ENCODE results near the gene ZNF436.

GRCh38 chr1:23393706-23394105 is 24.1 kb upstream of the ZNF436 start:
- TF ChIP-seq CTCF (conservative IDR thresholded peaks at IDR 0.05) (no peak), ZFX (IDR thresholded peaks at IDR 0.05) (no peak)
